HG03558 (cell line): ENCODE data around the gene GM2A.

Source experiments
- ATAC-seq: cut with Tn5 transposase; IDR thresholded peaks from one replicate; pipeline ENCODE4 v1.9.1; 2021; ENCODE audit warnings: moderate number of reproducible peaks; ENCODE audit not compliant: unreplicated experiment; ENCODE audit errors: extremely low read depth

GM2A gene

DNA sequence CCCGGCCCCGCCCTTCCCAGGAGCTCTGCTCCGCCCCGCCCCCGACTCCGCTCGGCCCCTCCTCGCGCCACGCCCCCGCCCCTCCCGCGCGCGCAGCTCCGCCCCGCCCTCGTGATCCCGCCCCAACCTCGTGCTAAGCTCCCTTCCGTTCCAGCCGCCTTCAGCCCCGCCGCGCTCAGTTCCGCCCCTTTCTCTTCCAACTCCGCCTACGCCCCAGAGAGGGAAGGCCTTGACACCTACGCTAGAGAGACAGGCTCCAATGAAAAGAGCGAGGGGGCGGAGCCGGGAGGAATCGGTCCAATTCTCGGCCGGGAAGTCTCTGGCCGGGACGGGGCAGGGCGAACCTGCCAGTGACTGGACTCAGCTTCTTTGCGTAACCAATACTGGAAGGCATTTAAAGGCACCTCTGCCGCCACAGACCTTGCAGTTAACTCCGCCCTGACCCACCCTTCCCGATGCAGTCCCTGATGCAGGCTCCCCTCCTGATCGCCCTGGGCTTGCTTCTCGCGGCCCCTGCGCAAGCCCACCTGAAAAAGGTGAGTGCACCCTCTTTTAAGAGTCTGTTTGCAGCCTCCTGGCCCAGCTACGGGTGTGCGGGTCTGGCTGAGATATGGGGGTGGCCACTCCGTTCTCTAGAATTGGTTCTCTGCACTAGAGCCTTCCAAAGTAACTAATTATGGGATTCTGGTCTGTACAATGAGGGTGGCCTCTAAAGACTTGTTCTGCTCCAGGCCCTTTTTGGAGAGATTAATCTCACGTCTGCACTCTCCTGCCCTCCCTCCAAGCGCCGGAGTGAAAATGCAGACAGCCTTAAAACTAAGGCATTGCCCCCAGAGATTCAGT is at the start of gene GM2A:
Gene GM2A, plus strand, starts transcription at position 424 of the 843 bp plus-strand sequence. Its CDS starts 32 bp downstream, at position 456.
- peak; percentile 50 for ATAC-seq

- ATAC-seq: no peak
Observed at GRCh38 chr5:151204051-151204450, 48.9 kb upstream of the GM2A start.

- no peak for ATAC-seq
Observed at GRCh38 chr5:151205411-151205810, 47.6 kb upstream of the GM2A start.

- no peak for ATAC-seq
Observed at GRCh38 chr5:151208481-151208914, 44.5 kb upstream of the GM2A start.

- no peak for ATAC-seq
Observed at GRCh38 chr5:151212406-151212798, 40.6 kb upstream of the GM2A start.

DNA sequence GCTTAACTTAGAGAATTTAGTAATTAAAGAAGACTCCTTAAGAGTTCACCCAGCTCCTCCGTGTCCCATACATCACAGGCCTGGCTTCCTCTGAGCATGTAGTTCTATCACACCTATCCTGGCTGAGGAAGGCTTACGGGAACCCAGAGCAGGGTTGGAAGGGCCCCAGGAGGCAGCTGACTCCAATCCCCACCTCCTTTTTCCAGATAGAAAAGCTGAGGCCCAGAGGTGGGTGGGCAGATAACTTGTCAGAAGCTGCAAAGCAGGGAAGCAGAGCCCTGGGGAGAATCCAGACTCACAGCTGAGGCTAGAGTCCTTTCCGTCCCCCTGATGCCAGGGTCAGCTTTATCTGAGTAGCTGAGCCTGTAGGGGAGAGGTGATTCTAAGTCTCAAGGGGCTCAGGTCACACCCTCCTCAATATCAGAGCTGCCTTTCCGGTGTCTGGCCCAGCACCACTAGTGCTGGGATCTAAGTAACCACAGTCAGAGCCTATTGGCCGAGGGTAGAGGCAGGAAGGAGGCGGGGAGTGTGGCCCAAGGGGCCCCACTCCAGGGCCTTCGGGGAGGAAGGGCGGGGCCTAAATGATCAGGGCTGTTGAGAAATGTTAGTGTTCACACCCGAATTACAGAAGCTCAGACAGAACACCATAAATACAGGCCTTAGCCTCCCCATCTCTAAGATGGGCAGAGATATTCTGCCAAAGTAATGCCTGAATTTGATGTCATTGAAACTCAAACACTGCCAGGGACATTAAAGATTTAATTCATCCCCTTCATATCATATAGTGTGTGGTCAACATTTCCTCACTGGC is 39.0 kb upstream of the GM2A start:
- ATAC-seq: peak; percentile 71

DNA sequence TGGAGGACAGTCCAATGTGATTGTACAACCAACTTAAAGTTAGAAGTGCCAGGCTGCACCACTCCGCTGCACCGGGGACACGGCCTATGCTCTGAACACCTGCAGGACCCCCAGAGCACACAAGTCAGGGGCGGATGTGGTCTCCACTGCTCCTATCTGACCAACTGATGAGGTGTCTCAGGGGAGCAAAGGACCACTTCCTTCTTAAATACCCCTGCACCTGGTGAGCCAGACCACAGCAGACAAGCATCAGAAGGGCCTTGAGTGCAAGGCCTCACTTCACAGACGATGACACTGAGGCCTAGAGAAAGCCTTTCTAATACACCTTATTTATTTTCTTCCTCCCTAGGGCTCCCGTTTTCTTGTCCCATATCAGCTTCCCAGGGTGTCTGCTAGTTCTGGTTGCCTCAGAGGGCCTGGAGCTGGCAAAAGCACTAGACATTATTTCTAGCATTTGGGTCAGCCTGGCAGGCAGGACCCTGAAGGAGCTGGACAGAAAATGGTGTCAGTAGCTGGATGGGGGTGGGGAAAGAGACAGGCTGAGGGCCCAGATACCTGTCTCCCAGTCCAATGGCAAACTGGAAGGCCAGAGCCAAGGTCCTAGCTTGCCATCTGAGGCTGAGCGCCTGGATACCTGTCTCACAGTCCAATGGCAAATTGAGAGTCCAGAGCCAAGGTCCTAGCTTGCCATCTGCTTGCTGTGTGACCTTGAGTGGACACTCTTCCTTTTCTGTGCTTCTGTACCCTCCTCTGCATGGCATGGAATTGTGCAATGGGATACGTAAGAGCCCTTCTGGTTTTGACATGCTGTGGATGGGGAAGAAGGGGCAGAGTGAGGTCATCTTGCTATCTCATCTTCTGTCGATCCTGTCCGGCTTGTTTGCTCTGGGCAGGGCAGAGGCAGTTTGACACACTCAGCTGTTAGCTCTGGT is 38.1 kb upstream of the GM2A start:
- peak; percentile 27 for ATAC-seq

DNA sequence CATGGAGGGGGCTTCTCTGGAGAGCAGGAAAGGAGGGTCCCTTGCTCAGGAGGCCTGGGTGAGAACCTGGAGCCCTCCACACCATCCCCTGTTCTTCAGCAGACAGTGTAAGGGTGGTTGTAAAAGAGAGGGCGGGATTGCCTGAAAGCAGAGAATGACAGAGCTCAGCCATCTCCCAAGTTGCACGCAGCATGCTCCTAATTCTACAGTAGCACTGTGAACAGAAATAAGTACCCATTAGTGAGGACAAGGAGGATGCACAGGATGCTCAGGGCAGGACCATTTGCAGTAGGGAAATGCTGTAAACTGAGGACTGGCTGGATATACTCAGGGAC is 37.5 kb upstream of the GM2A start:
- ATAC-seq: no peak

DNA sequence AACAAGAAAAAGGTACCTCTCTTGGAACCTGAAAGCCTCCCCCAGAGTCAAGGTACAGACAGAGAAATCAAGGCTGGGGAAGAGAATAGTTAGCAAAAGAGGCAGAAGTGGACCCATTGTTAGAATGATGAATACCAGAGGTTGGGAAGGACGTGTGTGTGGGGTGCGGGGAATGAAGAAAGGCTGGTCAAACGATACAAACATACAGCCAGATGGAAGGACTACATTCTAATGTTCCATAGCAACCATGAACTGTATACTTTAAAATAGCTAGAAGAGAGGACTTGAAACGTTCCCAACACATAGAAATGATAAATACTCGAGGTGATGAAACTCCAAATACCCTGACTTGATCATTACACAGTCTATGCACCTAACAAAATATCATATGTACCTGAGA is 36.2 kb upstream of the GM2A start:
- no peak for ATAC-seq

DNA sequence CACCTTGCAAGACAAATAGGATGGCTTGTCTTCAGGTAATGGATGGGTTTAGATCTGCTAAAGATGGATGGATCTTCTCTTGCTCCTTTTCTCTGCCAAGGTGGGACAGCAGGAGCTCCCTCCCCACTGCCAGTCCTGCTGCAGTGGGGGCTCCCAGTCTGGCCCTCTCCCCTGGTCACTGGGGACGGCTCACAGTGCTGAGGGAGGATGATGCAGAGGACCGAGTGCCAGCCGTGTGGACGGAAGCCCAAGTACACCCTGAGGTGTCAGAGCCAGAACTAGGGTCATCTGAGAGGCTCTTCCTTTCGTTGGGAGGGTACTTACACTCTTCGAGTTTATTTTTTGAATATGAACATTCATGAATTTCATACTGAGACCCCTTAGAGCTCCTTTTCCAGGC is 34.8 kb upstream of the GM2A start:
- no peak for ATAC-seq

DNA sequence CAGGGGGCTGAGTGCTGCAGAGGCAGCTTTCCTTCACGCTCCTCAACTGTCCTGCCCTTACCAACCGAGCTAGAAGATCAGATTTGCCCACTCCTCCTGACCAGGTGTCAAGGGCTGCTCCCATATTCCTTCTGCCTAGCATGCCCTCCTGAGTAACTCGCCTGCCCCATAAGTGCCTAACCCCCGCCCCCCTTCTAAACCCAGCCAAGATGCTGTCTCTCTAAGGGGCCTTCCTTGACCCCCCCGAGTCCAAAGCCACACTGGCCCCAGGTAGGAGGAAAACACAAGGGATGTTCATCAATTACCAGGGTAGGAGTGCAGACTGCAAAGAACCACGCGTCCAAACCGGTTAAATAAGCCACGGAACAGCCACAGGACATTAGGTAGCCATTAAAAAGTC is 33.8 kb upstream of the GM2A start:
- no peak for ATAC-seq

GRCh38 chr5:151219789-151220188 is 33.2 kb upstream of the GM2A start:
- no peak for ATAC-seq

DNA sequence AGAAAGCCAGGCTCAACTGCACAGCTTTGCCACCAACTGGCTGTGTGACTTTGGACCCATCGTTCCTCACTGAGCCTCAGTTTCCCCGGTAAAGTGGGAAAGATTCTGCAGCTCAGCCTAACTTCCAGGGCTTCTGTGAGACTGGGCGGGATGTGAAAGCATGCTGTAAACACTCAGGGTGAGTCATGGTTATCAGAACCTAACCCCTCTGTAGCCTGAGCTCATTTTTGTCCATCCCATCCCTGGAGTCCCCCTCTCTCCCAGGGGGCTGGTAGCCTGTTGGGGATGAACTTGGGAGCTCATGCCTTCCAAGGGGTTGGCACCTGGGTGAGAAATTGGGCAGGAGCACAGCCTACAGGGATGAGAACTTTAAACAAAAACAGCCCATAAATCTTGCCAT is 31.4 kb upstream of the GM2A start:
- no peak for ATAC-seq

DNA sequence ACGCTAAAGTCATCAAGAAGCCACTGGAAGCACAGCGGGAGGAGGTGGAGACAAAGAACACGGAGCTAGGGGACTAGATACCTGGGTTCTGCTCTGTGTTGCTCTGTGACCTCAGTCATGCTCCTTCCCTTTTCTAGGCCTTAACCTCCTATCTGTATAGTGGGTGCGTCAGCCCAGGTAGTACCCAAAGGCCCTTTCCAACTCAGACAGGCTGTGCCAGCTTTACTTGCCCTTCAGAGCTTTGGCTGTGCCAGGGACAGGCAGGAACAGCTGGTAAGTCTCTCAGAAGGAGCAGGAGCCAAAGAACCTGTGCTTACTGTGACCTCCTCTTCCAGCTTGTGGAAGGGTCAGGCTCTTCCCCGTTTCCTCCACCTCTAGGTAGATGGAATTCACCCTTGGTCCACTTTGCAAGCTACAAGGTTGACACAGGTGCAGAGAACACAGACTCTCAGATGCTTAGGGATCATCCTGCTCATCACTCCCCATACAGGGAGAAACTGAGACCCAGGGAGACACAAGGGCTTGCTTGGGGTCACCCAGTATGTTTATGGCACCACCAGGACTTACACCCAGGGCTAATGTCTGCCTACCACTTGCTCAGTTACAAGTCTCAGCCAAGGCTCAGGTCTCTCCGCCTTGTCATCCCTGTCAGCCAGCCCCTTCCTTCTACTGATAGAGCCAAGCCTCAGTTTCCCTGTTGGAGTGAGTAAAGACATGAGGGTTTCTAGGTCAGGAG is 30.8 kb upstream of the GM2A start:
- no peak for ATAC-seq

DNA sequence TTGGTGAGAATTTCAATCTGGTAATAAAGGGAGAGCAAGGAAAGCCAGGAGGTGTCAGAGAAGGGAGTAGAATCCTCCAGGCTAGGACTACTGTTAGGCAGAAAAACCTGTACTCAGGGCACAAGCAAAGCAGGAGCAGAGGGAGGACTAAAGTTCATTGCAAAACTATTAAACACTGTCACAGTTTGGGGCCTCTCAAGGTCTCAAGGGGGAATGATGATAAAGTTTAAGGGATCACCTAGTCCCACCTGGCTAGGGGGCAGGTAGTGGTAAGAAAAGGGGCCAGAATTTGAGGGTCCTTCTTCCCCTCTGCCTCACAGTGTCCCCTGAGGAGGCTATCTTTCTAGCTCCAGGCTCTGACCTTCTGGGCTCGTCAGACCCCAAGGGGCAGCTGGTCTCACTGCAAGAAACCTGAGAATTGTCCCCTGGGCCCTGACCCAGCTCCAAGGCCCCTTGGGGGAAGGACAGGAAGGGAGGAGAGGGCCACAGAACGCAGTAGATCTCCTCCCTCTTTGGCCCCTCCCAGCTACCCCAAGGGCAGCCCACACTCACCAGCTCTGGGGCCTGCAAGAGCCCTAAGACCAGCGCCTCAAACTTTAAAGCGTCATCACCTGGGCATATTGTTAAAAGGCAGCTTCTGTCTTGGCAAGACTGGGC is 30.1 kb upstream of the GM2A start:
- peak; percentile 52 for ATAC-seq

DNA sequence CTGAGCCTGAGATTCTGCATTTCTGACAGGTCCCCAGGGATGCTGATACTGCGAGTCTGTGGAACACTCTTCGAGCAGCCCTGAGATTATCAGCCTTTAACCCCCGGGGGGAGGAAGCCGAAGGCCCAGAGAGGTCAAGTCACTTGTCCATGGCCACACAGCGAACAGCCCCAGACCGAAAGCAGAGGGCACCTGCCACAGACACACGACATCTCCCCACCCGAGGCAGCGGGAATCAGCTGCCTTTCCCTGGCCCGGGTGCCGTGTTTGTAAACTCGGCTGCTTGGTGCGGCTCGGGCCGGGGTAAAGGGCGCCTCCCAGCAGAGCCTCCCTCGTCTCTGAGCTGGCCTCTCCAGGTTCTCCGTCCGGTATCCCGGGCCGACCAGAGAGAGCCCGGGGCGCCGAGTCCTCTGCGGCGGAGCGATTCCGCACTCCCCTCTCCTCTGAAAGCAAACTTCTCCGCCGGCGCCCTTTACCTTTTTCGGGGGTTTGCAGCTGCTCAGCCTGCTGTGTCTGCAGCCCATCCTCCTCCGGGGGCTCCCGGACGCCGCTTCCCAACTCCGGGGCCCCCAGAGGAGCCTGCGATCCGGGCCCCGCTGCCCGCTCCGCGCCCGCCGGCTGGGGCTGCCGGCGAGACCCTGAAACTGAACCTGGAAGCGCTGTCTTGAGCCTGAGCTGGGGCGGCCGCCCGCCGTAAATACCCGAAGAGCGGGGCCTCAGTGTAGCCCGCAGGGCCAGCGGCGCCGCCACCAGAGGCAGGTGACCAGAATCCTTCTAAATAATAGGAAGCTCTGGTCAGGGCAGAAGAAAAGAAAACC is 29.3 kb upstream of the GM2A start, which contains the start of gene CCDC69:
Gene CCDC69, minus strand, starts transcription at position 646 of the 818 bp plus-strand sequence. Its CDS starts 122 bp downstream, at position 524.
- ATAC-seq: peak; percentile 43

GRCh38 chr5:151224372-151224771 is 28.6 kb upstream of the GM2A start:
- peak; percentile 14 for ATAC-seq

- ATAC-seq: no peak
Observed at GRCh38 chr5:151225071-151225470, 27.9 kb upstream of the GM2A start.
